GM23338 (cell line): Measurements from ENCODE around the gene C16orf87. TPM values are rescaled to one million over a fixed set of nuclear protein-coding genes. Genes with fewer than 3 reads are reported as not detected.

Experiments used
- ATAC-seq: fragments of 200-7000 bp; cut with Tn5 transposase; 3 replicates; pipeline ENCODE4 v1.9.1; 2020
- DNase-seq: peaks from one replicate; pipeline ENCODE4 v3.0.0-alpha.2; 2015; ENCODE audit warnings: low spot score
- H2AFZ ChIP-seq: fragments of 200-600 bp; sonication (generic); 2 replicates; pipeline ENCODE4 v1.8.0; 2016; ENCODE audit warnings: antibody characterized with exemption, mild to moderate bottlenecking, moderate library complexity
- H3F3A ChIP-seq: fragments of 200-600 bp; sonication (generic); replicated peaks from 2 replicates; pipeline ENCODE4 v1.8.0; 2017; ENCODE audit warnings: antibody characterized with exemption, mixed run types, low read depth
- H3K27ac ChIP-seq: fragments of 200-600 bp; sonication (generic); 2 replicates; pipeline ENCODE4 v1.6.1; 2016; ENCODE audit warnings: low read depth
- H3K27me3 ChIP-seq: fragments of 200-600 bp; sonication (generic); 2 replicates; pipeline ENCODE4 v1.8.0; 2016; ENCODE audit warnings: mild to moderate bottlenecking, mixed run types, moderate library complexity; ENCODE audit not compliant: insufficient read depth
- H3K36me3 ChIP-seq: fragments of 200-600 bp; sonication (generic); 2 replicates; pipeline ENCODE4 v1.8.0; 2016; ENCODE audit warnings: mild to moderate bottlenecking; ENCODE audit not compliant: insufficient read depth
- H3K4me1 ChIP-seq: fragments of 200-600 bp; sonication (generic); 2 replicates; pipeline ENCODE4 v1.8.0; 2016; ENCODE audit warnings: mild to moderate bottlenecking, moderate library complexity; ENCODE audit not compliant: insufficient read depth
- H3K4me2 ChIP-seq: fragments of 200-600 bp; sonication (generic); 2 replicates; pipeline ENCODE4 v1.7.1; 2017; ENCODE audit warnings: mixed run types
- H3K4me3 ChIP-seq: fragments of 200-600 bp; sonication (generic); 2 replicates; pipeline ENCODE4 v1.6.1; 2016; ENCODE audit warnings: mixed run types
- H3K79me2 ChIP-seq: fragments of 200-600 bp; sonication (generic); replicated peaks from 2 replicates; pipeline ENCODE4 v1.8.0; 2017; ENCODE audit warnings: mild to moderate bottlenecking; ENCODE audit not compliant: insufficient read depth
- H3K9me2 ChIP-seq: fragments of 200-600 bp; sonication (generic); 2 replicates; pipeline ENCODE4 v1.8.0; 2017; ENCODE audit not compliant: insufficient read depth
- H4K20me1 ChIP-seq: fragments of 200-600 bp; sonication (generic); replicated peaks from 2 replicates; pipeline ENCODE4 v1.8.0; 2017; ENCODE audit warnings: mild to moderate bottlenecking; ENCODE audit not compliant: insufficient read depth
- H3K27ac Mint-ChIP-seq: 2 replicates; pipeline ENCODE4 v1.8.0; 2020; ENCODE audit warnings: inconsistent platforms, mild to moderate bottlenecking, moderate library complexity, mixed read lengths
- H3K27me3 Mint-ChIP-seq: 3 replicates; pipeline ENCODE4 v1.8.0; 2022; ENCODE audit warnings: low read depth, mild to moderate bottlenecking, moderate library complexity, mixed read lengths, inconsistent platforms; ENCODE audit not compliant: insufficient read depth, poor library complexity
- H3K36me3 Mint-ChIP-seq: 3 replicates; pipeline ENCODE4 v1.8.0; 2021; ENCODE audit warnings: low read depth, mild to moderate bottlenecking, inconsistent platforms, moderate library complexity, mixed read lengths
- H3K4me1 Mint-ChIP-seq: 3 replicates; pipeline ENCODE4 v1.8.0; 2020; ENCODE audit warnings: mild to moderate bottlenecking, inconsistent platforms, mixed read lengths
- H3K4me3 Mint-ChIP-seq: 3 replicates; pipeline ENCODE4 v1.8.0; 2021; ENCODE audit warnings: moderate library complexity, mild to moderate bottlenecking, inconsistent platforms, mixed read lengths
- H3K9me3 Mint-ChIP-seq: 3 replicates; pipeline ENCODE4 v1.8.0; 2020; ENCODE audit warnings: moderate library complexity, mild to moderate bottlenecking, inconsistent platforms, mixed read lengths
- EZH2 ChIP-seq: fragments of 200-600 bp; sonication (generic); IDR thresholded peaks from one replicate; pipeline ENCODE4 v1.8.0; 2017; ENCODE audit warnings: antibody characterized with exemption, mild to moderate bottlenecking, low read depth; ENCODE audit not compliant: unreplicated experiment
- EZH2phosphoT487 ChIP-seq: fragments of 200-600 bp; sonication (generic); IDR thresholded peaks from one replicate; pipeline ENCODE4 v1.8.1; 2018; ENCODE audit warnings: antibody characterized with exemption; ENCODE audit not compliant: unreplicated experiment
- JUNB ChIP-seq: IDR thresholded peaks from one replicate; pipeline ENCODE4 v1.6.1; 2016; ENCODE audit warnings: antibody characterized with exemption; ENCODE audit not compliant: unreplicated experiment
- NANOG ChIP-seq: IDR thresholded peaks from 2 replicates; pipeline ENCODE4 v1.6.1; 2016; ENCODE audit warnings: antibody characterized with exemption, borderline replicate concordance
- POLR2AphosphoS5 ChIP-seq: IDR thresholded peaks from 2 replicates; pipeline ENCODE4 v1.6.1; 2016; ENCODE audit warnings: antibody characterized with exemption, low read depth
- STAT1 ChIP-seq: IDR thresholded peaks from one replicate; pipeline ENCODE4 v1.6.1; 2016; ENCODE audit warnings: antibody characterized with exemption; ENCODE audit not compliant: unreplicated experiment
- ZNF114 ChIP-seq: fragments of 250-450 bp; sonication (Bioruptor Pico); IDR thresholded peaks from 2 replicates; pipeline ENCODE4 v1.5.0; 2020; ENCODE audit warnings: mild to moderate bottlenecking, moderate library complexity
- ZNF331 ChIP-seq: fragments of 250-450 bp; sonication (Bioruptor Pico); IDR thresholded peaks from 2 replicates; pipeline ENCODE4 v1.5.0; 2020; ENCODE audit warnings: low read depth, mild to moderate bottlenecking, moderate library complexity
- polyA plus RNA-seq: library from polyadenylated mRNA; unstranded; fragments of >200 nt; fragmentation: Nextera tagmentation; extraction: Ambion mirVana; gene quantifications from 2 replicates; pipeline ENCODE4 v1.2.1, GENCODE V29; 2016
- total RNA-seq: library from RNA; depleted of rRNA; stranded (reverse); fragments of >200 nt; shearing (Covaris generic); gene quantifications from 2 replicates; pipeline ENCODE4 v1.2.3, GENCODE V29; 2014
- TF ChIP-seq, protein P1 (sequence below): IDR thresholded peaks from 2 replicates; pipeline ENCODE4 v1.6.1; 2016; ENCODE audit warnings: antibody characterized with exemption
- TF ChIP-seq, protein P2 (sequence below), 2 experiments: fragments of 200-600 bp in 1 of 2; sonication (generic) in 1 of 2; conservative IDR thresholded peaks; 2 replicates each; pipeline versions ENCODE4 v1.5.1 to v1.6.1; 2016 to 2017; ENCODE audit warnings: antibody characterized with exemption in 2 of 2, low read depth in 2 of 2, mild to moderate bottlenecking in 2 of 2, moderate library complexity in 1 of 2
- TF ChIP-seq, protein P3 (sequence below): IDR thresholded peaks from one replicate; pipeline ENCODE4 v1.6.1; 2018; ENCODE audit warnings: antibody characterized with exemption; ENCODE audit not compliant: unreplicated experiment

C16orf87 gene
- total and polyA plus RNA-seq, 2 experiments from 2014 or later, result 23.4 to 46.0 TPM

DNA sequence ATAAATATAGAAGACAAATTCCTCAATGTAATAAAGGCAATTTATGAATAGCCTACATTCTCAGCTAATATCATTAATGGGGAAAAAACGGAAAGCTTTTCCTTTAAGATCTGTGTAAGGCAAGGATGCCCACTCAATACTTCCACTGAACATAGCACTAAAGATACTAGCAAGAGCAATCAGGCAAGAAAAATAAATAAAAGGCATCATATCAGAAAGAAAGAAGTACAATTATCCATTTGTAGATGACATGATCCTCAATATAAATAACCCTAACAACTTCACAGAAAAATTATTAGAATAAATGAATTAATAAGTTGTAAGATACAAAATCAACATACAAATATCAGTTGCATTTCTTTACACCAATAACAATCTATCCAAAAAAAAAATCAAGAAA lies 37.1 kb downstream of the C16orf87 start:
- Histone ChIP-seq H3K79me2 (no peaks in the 10 kb centered on the region), H3K27me3 (no peaks in the 10 kb centered on the region), H3K4me2 (no peak overlapping the region), H3K27ac (no peak overlapping the region), H3K4me1 (peaks cover 7% of the 10 kb centered on the region), H3F3A (no peaks in the 10 kb centered on the region), H3K36me3 (no peaks in the 10 kb centered on the region; the same call in 1 of the 2 replicates), H3K9me2 (no peaks in the 10 kb centered on the region; the same call in 1 of the 2 replicates), H4K20me1 (no peaks in the 10 kb centered on the region), H3K4me3 (no peak overlapping the region), H2AFZ (no peak overlapping the region)
- Mint-ChIP-seq H3K4me3 (no peak overlapping the region), H3K9me3 (peaks cover 28% of the 10 kb centered on the region), H3K4me1 (peaks cover 14% of the 10 kb centered on the region), H3K27ac (no peak overlapping the region), H3K27me3 (no peaks in the 10 kb centered on the region), H3K36me3 (peaks cover 36% of the 10 kb centered on the region)
- DNase-seq (no peak), ATAC-seq (no peak)
- TF ChIP-seq ZNF331 (CRISPR knock-in tag) (no peak), NANOG (no peak), JUNB (no peak), POLR2AphosphoS5 (no peak), EZH2 (no peak), EZH2phosphoT487 (no peak), ZNF114 (CRISPR knock-in tag) (no peak), STAT1 (no peak)
- TF ChIP-seq, protein P1, sequence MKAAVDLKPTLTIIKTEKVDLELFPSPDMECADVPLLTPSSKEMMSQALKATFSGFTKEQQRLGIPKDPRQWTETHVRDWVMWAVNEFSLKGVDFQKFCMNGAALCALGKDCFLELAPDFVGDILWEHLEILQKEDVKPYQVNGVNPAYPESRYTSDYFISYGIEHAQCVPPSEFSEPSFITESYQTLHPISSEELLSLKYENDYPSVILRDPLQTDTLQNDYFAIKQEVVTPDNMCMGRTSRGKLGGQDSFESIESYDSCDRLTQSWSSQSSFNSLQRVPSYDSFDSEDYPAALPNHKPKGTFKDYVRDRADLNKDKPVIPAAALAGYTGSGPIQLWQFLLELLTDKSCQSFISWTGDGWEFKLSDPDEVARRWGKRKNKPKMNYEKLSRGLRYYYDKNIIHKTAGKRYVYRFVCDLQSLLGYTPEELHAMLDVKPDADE, result no peak
- TF ChIP-seq, protein P2, sequence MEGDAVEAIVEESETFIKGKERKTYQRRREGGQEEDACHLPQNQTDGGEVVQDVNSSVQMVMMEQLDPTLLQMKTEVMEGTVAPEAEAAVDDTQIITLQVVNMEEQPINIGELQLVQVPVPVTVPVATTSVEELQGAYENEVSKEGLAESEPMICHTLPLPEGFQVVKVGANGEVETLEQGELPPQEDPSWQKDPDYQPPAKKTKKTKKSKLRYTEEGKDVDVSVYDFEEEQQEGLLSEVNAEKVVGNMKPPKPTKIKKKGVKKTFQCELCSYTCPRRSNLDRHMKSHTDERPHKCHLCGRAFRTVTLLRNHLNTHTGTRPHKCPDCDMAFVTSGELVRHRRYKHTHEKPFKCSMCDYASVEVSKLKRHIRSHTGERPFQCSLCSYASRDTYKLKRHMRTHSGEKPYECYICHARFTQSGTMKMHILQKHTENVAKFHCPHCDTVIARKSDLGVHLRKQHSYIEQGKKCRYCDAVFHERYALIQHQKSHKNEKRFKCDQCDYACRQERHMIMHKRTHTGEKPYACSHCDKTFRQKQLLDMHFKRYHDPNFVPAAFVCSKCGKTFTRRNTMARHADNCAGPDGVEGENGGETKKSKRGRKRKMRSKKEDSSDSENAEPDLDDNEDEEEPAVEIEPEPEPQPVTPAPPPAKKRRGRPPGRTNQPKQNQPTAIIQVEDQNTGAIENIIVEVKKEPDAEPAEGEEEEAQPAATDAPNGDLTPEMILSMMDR (conservative IDR thresholded peaks at IDR 0.05; ENCODE audit: low read depth in 2 of 2), result no peak
- TF ChIP-seq, protein P3, sequence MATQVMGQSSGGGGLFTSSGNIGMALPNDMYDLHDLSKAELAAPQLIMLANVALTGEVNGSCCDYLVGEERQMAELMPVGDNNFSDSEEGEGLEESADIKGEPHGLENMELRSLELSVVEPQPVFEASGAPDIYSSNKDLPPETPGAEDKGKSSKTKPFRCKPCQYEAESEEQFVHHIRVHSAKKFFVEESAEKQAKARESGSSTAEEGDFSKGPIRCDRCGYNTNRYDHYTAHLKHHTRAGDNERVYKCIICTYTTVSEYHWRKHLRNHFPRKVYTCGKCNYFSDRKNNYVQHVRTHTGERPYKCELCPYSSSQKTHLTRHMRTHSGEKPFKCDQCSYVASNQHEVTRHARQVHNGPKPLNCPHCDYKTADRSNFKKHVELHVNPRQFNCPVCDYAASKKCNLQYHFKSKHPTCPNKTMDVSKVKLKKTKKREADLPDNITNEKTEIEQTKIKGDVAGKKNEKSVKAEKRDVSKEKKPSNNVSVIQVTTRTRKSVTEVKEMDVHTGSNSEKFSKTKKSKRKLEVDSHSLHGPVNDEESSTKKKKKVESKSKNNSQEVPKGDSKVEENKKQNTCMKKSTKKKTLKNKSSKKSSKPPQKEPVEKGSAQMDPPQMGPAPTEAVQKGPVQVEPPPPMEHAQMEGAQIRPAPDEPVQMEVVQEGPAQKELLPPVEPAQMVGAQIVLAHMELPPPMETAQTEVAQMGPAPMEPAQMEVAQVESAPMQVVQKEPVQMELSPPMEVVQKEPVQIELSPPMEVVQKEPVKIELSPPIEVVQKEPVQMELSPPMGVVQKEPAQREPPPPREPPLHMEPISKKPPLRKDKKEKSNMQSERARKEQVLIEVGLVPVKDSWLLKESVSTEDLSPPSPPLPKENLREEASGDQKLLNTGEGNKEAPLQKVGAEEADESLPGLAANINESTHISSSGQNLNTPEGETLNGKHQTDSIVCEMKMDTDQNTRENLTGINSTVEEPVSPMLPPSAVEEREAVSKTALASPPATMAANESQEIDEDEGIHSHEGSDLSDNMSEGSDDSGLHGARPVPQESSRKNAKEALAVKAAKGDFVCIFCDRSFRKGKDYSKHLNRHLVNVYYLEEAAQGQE, result no peak
